IgD-negative memory B cell (primary cell): Measurements from ENCODE around the gene GJB6. TPM values are rescaled to one million over a fixed set of nuclear protein-coding genes. Genes with fewer than 3 reads are reported as not detected.

ENCODE experiments used
- H3K27ac Mint-ChIP-seq, 3 donors: one replicate each; pipeline ENCODE4 v1.8.0; 2020 to 2022; ENCODE audit warnings: mild to moderate bottlenecking in 3 of 3, mixed read lengths in 3 of 3, moderate library complexity in 1 of 3
- H3K27me3 Mint-ChIP-seq: one replicate; pipeline ENCODE4 v1.8.0; 2021; ENCODE audit warnings: mixed read lengths
- H3K36me3 Mint-ChIP-seq: one replicate; pipeline ENCODE4 v1.8.0; 2020; ENCODE audit warnings: mild to moderate bottlenecking, mixed read lengths
- H3K4me1 Mint-ChIP-seq, 3 donors: one replicate each; pipeline ENCODE4 v1.8.0; 2020 to 2022; ENCODE audit warnings: mixed read lengths in 3 of 3, mild to moderate bottlenecking in 1 of 3
- H3K4me3 Mint-ChIP-seq, 4 donors: one replicate each; pipeline ENCODE4 v1.8.0; 2020 to 2022; ENCODE audit warnings: mild to moderate bottlenecking in 4 of 4, mixed read lengths in 4 of 4, moderate library complexity in 3 of 4
- H3K9me3 Mint-ChIP-seq, 3 donors: one replicate each; pipeline ENCODE4 v1.8.0; 2020 to 2021; ENCODE audit warnings: mixed read lengths in 3 of 3, mild to moderate bottlenecking in 1 of 3
- polyA plus RNA-seq: library from polyadenylated mRNA; unstranded; fragments of 300-500 nt; fragmentation: Illumina TruSeq; gene quantifications from one replicate; pipeline ENCODE4 v1.2.3, GENCODE V29; 2021

Gene GJB6
- polyA plus RNA-seq, 1 donor from 2014 or later: not detected

DNA sequence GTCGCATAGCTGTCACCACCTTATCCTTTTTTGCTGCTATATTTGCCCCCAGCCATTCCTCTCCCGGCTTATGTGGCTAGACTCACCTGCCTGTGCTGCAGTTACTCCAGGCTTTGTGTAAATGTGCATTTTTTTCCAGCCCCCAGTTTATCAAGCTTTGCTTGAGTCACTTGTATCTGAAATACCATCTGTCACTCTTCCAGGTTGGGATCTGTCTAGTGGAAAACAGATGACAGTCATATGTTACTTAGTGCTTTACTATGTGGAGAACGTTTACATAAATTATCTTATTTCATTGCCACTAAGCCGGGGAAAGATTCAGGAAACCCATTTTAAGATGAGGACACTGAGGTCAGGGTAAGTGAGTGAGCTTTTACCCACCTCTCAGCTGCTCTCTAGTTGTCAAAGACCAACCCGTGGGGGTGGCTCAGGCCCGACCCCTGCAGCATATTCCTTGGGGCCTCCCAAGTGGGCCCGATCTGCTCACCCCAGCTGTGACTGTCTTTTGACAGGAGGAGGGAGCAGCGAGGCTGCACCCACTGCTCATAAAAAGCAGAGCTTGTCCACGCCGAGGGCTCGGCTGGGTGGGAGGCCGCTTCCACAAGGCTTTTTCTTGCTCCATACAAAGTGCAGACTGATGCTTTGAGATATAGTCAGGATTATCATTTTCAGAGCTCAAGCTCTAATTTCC is 46.6 kb downstream of the GJB6 start:
- Mint-ChIP-seq H3K4me3 (no peak overlapping the region), H3K4me1 (peaks cover 0 to 3% (median 1%) of the 10 kb centered on the region in 3 donors), H3K9me3 (no peaks in the 10 kb centered on the region), H3K27ac (peak overlapping the region in 1 of 3 donors; percentile 41), H3K36me3 (peaks cover 3% of the 10 kb centered on the region), H3K27me3 (peaks cover 15% of the 10 kb centered on the region)

- H3K27me3 Mint-ChIP-seq: peaks cover 35% of the 10 kb centered on the region
- no peaks in the 10 kb centered on the region for H3K36me3 Mint-ChIP-seq
- peaks cover 0 to 3% (median 0%) of the 10 kb centered on the region in 3 donors for H3K4me1 Mint-ChIP-seq
- H3K9me3 Mint-ChIP-seq: no peaks in the 10 kb centered on the region
- H3K4me3 Mint-ChIP-seq: no peak overlapping the region
- H3K27ac Mint-ChIP-seq: no peak overlapping the region
These were observed 49.8 kb downstream of the GJB6 start for GRCh38 chr13:20182231-20182846.

GRCh38 chr13:20181188-20181587 is 50.9 kb downstream of the GJB6 start:
- Mint-ChIP-seq H3K27ac (no peak overlapping the region), H3K27me3 (peaks cover 40% of the 10 kb centered on the region), H3K9me3 (no peaks in the 10 kb centered on the region), H3K4me3 (no peak overlapping the region), H3K4me1 (peaks cover 0 to 3% (median 0%) of the 10 kb centered on the region in 3 donors), H3K36me3 (no peaks in the 10 kb centered on the region)

- H3K4me1 Mint-ChIP-seq: peaks cover 8 to 15% (median 13%) of the 10 kb centered on the region in 3 donors
These were observed 54.0 kb downstream of the GJB6 start for GRCh38 chr13:20178156-20178555.

DNA sequence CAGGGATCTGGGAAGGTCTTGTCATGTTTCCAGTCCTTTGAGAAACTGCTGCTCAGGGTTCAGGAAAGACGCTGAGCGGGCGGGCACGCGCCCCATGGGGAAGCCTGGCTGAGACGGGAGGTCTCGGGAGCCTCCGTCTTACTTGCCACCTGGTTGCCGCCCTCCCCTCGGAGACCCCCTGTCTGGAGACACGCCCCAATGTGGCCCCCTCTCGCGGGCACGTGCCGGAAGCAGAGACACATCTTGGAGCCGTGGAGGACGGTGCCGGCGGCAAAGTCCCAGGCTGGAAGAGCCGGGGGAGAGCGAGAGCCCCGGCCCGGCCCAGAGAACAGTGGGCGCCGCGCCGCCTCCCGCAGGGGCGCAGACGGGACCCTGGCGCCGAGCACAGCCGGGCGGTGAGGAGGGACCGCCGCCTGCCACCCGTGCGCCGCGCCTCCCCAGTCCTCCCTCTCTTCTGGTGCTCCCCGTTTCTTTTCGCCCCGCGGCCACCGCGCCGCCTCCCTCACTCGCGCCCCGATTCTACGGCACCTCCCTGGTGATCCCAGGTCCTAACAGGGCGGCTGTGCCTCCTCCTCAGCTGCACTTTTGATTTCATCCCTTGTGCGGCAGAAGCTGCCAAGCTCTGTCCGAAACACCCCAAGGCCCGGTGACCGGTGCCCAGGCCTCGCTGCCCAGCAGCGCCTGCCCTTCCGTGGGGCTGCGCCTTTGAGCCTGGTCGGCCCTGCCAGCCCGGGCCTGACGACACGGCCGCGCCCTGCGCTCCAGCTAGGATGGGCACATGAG is 54.9 kb downstream of the GJB6 start:
- Mint-ChIP-seq H3K27me3 (peaks cover 60% of the 10 kb centered on the region), H3K27ac (no peak overlapping the region), H3K9me3 (no peaks in the 10 kb centered on the region), H3K4me3 (no peak overlapping the region), H3K36me3 (no peaks in the 10 kb centered on the region), H3K4me1 (peaks cover 8 to 15% (median 13%) of the 10 kb centered on the region in 3 donors)

More at GRCh38 chr13:20178156-20178555, 54.0 kb downstream of the GJB6 start:
- peaks cover 65% of the 10 kb centered on the region for H3K27me3 Mint-ChIP-seq
- peak overlapping the region in 1 of 4 donors; percentile 13 for H3K4me3 Mint-ChIP-seq
- no peaks in the 10 kb centered on the region for H3K9me3 Mint-ChIP-seq
- H3K36me3 Mint-ChIP-seq: no peaks in the 10 kb centered on the region
- H3K27ac Mint-ChIP-seq: no peak overlapping the region

DNA sequence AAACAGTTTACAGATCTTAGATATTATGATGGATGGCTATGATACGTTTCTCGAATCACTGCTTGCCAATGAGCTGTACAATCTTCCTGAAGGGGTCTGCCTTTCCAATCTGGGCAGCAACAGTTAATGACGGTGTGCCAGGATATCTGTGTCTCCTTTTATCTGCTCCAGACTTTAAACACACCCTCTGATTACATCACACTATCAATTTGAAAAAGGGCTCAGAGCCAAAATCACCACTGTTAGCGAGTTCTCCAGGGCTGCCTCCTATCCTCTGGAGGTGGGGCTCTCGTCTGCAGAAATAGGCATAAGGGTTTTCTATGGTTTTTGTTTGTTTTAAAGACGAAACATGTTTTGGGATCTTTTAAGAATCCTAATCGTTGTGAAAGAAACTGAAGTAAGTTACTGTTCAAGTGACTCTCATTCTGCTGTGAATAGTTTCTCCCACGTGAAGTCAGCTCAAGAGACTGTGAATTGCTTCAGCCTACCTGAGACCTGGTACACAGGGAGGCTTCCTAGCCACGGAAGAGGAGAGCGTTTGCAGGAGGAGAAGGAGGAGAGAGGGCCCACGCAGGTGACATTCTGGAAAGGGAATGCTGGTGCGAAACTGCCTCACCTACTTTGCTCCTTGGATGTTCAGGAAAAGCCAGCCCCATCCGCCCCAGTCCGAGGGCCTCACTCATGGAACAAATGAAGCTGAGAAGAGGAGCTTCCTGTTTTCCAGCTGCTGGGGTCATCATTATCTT is 56.0 kb downstream of the GJB6 start:
- Mint-ChIP-seq H3K27ac (no peak overlapping the region), H3K9me3 (no peaks in the 10 kb centered on the region), H3K4me1 (peaks cover 8 to 15% (median 12%) of the 10 kb centered on the region in 3 donors), H3K4me3 (no peak overlapping the region), H3K36me3 (no peaks in the 10 kb centered on the region), H3K27me3 (peaks cover 60% of the 10 kb centered on the region)

DNA sequence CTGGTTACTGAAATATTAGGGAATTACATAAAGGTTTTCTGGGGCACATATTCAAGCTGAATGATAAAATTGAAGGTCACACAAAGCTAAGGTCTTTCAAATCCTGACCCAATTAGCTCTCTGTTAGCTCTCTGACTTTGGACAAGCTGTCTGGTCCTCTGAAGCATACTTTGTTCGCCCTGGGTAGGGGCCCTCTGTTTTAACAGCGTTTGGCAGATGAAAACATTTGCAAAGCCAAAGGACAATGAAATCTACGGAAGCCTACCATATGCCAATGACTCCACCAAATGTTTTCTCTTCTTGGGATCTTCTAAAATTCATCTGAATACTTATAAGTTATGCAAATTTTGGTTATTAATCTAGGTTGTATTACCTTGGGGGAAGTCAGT is 56.7 kb downstream of the GJB6 start:
- Mint-ChIP-seq H3K36me3 (no peaks in the 10 kb centered on the region), H3K27me3 (peaks cover 63% of the 10 kb centered on the region), H3K4me1 (peaks cover 8 to 18% (median 12%) of the 10 kb centered on the region in 3 donors), H3K9me3 (no peaks in the 10 kb centered on the region), H3K27ac (no peak overlapping the region), H3K4me3 (peak overlapping the region in 1 of 4 donors; percentile 79)

DNA sequence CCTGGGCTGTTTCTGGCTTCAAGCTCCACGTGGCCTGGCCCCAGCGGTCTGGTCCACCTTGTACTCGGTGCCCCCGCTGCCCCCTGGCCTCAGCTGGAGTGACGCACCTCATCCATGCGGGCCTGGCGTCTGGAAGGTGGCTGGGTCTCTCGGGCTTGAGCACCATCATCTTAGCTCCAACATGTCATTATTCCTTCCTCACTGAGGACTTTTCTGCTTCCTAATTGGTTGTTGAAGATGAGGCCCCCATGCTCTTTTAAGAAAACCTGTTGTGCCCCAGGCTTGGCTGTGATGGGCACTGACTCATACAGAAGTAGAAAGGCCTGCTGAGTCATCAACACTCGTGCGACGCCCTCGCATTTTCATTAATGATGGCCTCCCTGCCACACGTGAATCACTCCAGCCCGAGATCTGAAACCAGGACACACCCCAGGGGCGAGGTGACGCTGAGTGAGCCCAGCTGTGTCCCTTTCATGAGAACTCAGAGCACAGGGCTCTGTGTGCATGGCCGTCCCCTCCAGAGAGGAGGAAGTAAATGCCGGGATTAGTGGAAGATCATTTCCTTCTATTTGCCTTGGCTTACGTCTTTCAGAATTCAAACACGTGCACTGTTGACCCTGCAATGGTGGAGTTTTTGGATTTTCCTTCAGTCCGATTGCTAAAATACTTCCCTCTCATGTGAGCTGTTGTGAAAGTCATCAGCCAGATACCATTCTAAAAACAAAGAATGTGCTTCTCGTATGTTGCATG is 57.3 kb downstream of the GJB6 start:
- Mint-ChIP-seq H3K4me3 (peak overlapping the region in 1 of 4 donors; percentile 79), H3K27me3 (peaks cover 64% of the 10 kb centered on the region), H3K9me3 (peaks cover 0 to 3% (median 0%) of the 10 kb centered on the region in 3 donors), H3K36me3 (peaks cover 1% of the 10 kb centered on the region), H3K27ac (peak overlapping the region in 2 of 3 donors; percentile 12 to 39), H3K4me1 (peaks cover 8 to 19% (median 12%) of the 10 kb centered on the region in 3 donors)

- H3K4me3 Mint-ChIP-seq: no peak overlapping the region
- peaks cover 1% of the 10 kb centered on the region for H3K36me3 Mint-ChIP-seq
- peaks cover 57% of the 10 kb centered on the region for H3K27me3 Mint-ChIP-seq
- H3K9me3 Mint-ChIP-seq: peaks cover 0 to 3% (median 0%) of the 10 kb centered on the region in 3 donors
- no peak overlapping the region for H3K27ac Mint-ChIP-seq
- peaks cover 8 to 19% (median 12%) of the 10 kb centered on the region in 3 donors for H3K4me1 Mint-ChIP-seq
These were observed 58.9 kb downstream of the GJB6 start for GRCh38 chr13:20173116-20173746.

Other genes with a start within 250 kb of the GJB6 start
- 0.33 TPM for gene GJA3, start 71.3 kb downstream of the GJB6 start, polyA plus RNA-seq
- not detected for gene GJB2, start 39.4 kb downstream of the GJB6 start, polyA plus RNA-seq